GM18498 (cell line): Measurements from ENCODE around the gene GRID1.
"Not testable (repeated sequence)": the region's sequence is repeated elsewhere in the genome, so short reads cannot be mapped to it uniquely, and the experiment has no call there.

Experiments
- ATAC-seq: cut with Tn5 transposase; IDR thresholded peaks from one replicate; pipeline ENCODE4 v1.9.1; 2021; ENCODE audit warnings: mild to moderate bottlenecking, moderate library complexity; ENCODE audit not compliant: unreplicated experiment

The GRID1 gene

GRCh38 chr10:85863301-85864172 is 503.1 kb downstream of the GRID1 start:
- ATAC-seq: no peak

- ATAC-seq: no peak
Measured at GRCh38 chr10:85862771-85863170, 503.8 kb downstream of the GRID1 start.

DNA sequence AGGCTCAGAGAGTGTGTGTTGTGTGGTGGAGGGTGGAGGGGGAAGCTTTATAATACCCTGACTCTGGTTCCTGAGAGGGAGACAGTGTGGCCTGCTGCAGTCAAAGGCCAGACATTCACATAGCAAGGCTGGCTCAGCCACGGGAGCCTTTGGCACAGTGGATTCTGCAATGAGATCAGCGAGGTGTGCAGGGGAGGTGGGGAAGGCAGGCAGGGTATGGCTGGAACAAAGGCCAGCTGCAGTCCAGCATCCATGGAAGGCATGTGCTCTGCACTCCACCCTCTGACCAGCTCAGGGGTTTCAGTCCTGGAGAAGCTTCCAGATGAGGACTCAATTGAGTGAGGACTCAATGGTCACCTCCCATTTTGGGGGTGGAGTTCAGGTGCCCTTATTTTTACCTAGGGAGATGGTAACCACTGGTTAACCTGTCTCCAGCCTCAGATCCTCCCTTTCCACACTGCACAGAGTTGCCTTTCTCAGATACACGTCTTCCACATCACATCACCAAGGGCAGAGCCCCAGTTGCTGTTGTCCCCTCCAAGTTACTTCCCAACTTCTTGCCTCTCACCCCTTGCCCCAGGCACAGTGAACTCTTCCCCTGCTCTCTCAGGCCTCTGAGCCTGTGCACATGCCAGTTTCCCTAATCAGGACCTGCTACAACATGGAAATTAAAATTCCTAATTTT is 504.9 kb downstream of the GRID1 start:
- no peak for ATAC-seq

DNA sequence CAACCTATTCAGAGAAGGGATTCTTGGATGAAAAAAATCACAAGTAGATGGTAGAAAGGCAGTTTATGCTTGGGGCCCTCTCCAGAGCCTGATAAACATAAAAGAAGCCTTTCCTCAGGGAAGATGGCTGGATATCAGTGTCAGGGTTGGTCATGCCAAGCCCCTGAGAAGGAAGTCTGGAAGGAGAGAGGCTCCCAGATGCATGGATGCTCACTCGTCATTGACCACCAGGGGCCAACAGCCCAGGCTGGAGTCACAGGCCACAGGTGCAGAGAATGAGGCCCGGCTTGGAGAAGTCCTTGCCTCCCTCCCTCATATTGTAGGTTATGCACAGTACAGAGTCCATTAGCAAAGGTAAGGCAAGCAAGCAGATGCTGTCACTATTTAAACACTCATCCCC is 506.7 kb downstream of the GRID1 start:
- ATAC-seq: no peak

- no peak for ATAC-seq
Measured at GRCh38 chr10:85858776-85859515, 507.6 kb downstream of the GRID1 start.

GRCh38 chr10:85857791-85858190 is 508.8 kb downstream of the GRID1 start:
- ATAC-seq: no peak

GRCh38 chr10:85857305-85857704 is 509.3 kb downstream of the GRID1 start:
- no peak for ATAC-seq

- no peak for ATAC-seq
Measured at GRCh38 chr10:85851934-85852333, 514.7 kb downstream of the GRID1 start.

- no peak for ATAC-seq
Measured at GRCh38 chr10:85851325-85851724, 515.3 kb downstream of the GRID1 start.

- ATAC-seq: no peak
Measured at GRCh38 chr10:85850736-85851135, 515.9 kb downstream of the GRID1 start.

GRCh38 chr10:85849315-85849714 is 517.3 kb downstream of the GRID1 start:
- ATAC-seq: no peak

GRCh38 chr10:85848756-85849155 is 517.8 kb downstream of the GRID1 start:
- no peak for ATAC-seq

GRCh38 chr10:85847085-85847484 is 519.5 kb downstream of the GRID1 start:
- ATAC-seq: no peak

GRCh38 chr10:85838660-85839059 is 527.9 kb downstream of the GRID1 start:
- not testable (repeated sequence) for ATAC-seq

- ATAC-seq: no peak
Measured at GRCh38 chr10:85832988-85833387, 533.6 kb downstream of the GRID1 start.

GRCh38 chr10:85831422-85831821 is 535.2 kb downstream of the GRID1 start:
- ATAC-seq: no peak

DNA sequence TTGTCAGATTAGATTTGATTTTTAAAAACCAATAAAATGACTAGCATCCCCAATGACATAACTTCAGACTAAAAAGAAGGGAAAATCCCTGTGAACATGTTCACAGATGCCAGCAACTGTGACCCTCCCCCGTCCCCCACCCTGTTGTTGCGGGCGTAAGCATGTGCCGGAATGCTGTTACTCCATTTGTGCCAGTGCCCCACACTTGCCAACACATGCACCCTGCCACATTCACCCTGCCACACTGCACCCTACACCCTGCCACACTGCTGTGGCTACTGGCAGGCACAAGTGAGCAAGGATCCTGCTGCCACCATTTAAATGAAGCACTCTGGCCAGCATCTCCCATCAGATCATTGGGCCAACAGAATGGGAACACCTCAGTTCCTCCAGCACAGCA is 540.2 kb downstream of the GRID1 start:
- ATAC-seq: no peak

GRCh38 chr10:85811405-85811804 is 555.2 kb downstream of the GRID1 start:
- ATAC-seq: no peak

GRCh38 chr10:85810674-85811073 is 555.9 kb downstream of the GRID1 start:
- no peak for ATAC-seq

GRCh38 chr10:85795460-85795859 is 571.1 kb downstream of the GRID1 start:
- ATAC-seq: no peak

DNA sequence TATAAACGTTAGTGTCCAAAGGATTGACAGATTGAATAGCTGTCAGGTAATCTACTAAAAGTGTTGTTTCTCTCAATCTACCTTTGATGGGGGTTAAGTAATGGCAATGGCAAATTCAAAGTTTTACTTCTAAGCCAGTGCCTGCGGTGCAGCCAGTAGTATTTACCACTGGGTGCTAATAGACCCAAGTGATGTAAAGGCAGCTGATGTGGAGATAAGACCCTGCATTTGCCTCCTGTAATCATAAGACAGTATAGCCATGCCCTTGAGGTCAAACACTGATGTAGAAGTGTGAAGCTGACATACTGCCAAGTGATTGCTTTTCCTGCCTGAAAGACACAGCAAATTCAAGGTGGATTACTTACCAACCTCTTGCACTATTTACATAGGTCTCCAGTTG is 572.0 kb downstream of the GRID1 start:
- no peak for ATAC-seq

DNA sequence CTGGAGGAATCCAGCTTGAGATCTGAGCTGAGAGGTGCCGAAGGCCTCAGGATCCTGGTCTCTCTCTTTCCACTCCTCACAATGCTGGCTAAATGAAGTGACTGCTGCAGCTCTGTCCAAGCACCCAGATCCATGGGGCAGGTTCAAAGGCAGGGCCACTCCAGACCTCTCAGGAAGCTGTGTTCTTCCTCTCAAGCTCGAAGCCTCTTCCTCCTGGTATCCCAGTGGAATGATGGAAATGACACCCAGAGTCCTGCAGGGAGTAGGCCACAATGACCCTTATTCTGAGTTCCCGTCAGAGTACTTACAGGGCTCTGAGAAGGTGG is 574.1 kb downstream of the GRID1 start:
- ATAC-seq: no peak
